DMS79 (cell line): ENCODE results near the gene PLK5.
"Not testable (repeated sequence)": the region's sequence is repeated elsewhere in the genome, so short reads cannot be mapped to it uniquely, and the experiment has no call there.

ENCODE experiments used
- DNase-seq: peaks from one replicate; lab custom pipeline; 2025; lab: John Stamatoyannopoulos, UW

PLK5 gene

GRCh38 chr19:1525343-1525742 lies 1.5 kb downstream of the PLK5 start:
- DNase-seq = no peak

GRCh38 chr19:1526066-1526778 lies 2.3 kb downstream of the PLK5 start:
- DNase-seq = no peak

GRCh38 chr19:1526979-1527649 lies 3.2 kb downstream of the PLK5 start:
- no peak for DNase-seq

- DNase-seq = no peak
These were observed 3.9 kb downstream of the PLK5 start for GRCh38 chr19:1527650-1528309.

DNA sequence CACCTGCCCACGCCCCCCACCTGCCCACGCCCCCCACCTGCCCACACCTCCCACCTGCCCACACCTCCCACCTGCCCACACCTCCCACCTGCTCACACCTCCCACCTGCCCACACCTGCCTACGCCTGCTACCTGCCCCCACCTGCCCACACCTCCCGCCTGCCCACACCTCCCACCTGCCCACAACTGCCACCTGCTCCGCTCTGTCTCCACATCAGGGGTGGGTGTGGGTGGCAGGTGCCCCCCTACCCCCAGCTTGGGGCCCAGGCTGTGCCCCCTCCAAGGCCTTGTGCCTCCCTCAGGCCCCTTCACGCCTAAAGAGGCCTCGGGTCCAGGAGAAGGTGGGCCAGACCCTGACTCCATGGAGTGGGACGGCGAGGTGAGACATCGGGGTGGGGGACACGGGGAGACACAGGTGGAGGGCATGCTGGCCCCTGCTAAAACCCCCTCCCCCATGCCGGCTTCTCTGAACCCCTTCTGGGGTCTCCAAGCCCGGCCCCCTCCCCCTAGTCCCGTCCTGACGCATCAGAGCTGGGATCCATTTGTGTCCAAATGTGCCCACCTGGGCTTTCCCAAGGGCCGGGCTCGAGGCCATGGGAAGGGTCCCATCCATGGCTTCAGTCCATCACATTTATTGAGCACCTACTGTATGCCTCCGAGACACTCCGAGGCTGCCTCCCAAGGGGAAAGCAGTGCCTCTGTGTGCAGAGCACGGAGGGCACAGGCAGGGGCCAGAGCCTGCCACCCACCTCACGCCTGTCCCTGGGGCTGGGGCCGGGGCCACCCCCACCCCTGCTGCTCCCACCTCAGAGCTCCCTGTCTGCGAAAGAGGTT lies 4.9 kb downstream of the PLK5 start:
- no peak for DNase-seq

DNA sequence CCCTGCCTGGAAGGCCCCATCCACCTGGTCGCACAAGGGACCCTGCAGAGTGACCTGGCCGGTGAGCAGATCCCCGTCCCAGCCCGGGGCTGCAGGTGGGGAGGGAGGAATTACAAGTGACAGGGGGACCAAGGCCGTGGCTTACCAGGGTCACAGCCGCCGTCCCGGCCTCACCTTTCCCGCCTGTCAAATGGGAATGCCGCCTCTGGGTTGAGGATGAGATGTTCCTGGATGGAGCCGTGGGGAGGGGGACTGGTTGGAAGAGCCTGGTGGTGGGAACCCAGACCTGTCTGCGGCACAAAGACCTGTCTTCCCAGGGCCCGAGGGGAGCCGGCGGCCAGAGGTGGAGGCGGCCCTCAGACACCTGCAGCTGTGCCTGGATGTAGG lies 5.5 kb downstream of the PLK5 start:
- DNase-seq = no peak

DNA sequence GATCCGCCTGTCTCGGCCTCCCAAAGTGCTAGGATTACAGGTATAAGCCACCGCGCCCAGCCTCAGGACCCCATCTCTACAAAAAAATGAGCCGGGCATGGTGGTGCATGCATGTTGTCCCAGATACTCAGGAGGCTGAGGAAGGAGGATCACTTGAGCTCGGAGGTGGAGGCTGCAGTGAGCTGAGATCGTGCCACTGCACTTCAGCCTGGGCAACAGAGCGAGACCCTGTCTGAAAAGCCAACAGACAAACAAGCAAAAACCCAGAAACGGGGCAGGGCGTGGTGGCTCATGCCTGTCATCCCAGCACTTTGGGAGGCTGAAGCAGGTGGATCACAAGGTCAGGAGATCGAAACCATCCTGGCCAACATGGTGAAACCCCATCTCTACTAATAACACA lies 7.0 kb downstream of the PLK5 start:
- not testable (repeated sequence) for DNase-seq

DNA sequence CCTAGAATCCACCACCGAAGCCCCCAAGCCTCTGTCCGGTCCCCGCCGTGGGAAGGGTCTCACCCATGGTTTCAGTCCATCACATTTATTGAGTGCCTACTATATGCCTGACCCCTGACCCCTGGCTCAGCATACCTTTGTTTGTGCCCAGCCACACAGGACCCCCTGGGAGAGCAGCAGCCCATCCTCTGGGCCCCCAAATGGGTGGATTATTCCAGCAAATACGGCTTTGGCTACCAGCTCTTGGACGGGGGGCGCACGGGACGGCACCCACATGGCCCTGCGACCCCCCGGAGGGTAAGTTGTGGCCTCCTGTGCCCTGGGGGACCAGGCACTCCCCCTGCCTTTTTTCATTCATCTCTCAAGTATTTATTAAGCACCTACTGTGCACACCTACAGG lies 7.7 kb downstream of the PLK5 start:
- DNase-seq = no peak

DNA sequence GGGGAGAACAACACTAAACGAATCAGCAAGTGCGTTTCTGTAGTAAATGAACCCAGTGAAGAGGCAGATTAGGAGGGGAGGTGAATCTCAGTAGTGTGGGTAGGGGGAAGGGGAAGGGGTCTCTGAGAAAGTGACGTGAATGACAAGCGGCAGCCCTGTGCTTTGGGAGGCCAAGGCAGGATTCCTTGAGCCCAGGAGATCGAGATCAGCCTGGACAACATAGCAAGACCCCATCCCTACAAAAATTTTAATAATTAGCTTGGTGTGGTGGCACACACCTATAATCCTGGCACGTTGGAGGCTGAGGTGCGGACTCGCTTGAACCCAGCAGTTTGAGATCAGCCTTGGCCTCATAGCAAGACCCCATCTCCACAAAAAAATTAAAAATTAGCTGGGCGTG lies 8.1 kb downstream of the PLK5 start:
- no peak for DNase-seq

DNA sequence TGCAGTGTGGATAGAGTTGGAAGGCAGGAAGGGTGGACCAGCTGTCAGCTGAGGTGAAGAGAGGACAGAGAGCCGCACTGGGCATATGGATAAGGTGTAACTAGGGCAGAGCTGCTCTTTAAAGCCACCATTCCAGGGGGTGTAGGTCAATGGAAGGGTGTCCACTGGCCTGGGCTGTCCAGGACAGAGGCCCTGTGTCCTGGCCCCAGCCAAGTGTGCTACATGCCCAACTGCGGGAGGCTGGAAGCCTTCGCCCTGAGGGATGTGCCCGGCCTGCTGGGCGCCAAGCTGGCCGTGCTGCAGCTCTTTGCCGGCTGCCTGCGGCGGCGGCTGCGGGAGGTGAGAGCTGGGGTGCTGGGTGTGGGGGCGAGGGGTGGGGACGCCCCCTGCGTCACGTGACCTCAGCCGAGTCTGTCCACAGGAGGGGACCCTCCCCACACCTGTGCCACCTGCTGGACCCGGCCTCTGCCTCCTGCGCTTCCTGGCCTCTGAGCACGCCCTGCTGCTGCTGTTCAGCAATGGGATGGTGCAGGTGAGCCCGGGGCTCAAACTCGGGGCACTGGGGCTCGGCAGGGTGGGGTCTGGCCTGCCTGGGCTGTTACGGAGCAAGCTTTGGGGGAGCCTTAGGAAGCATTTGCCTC lies 9.8 kb downstream of the PLK5 start:
- DNase-seq = no peak

DNA sequence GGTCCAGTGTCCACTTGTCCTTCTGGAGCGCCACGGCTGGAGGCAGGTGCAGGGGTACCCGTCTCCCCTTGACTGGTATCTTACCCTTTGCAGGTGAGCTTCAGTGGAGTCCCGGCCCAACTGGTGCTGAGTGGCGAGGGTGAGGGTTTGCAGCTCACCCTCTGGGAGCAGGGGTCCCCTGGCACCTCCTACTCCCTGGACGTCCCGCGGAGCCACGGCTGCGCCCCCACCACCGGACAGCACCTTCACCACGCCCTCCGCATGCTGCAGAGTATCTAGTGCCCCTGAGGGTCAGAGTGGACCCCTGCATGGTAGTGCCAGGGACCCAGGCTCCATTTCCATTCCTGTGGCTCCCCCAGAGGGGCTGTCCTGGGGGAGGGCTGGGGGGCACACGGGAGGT lies 11.1 kb downstream of the PLK5 start:
- no peak for DNase-seq

- DNase-seq = not testable (repeated sequence)
These were observed 11.8 kb downstream of the PLK5 start for GRCh38 chr19:1535699-1536098.

DNA sequence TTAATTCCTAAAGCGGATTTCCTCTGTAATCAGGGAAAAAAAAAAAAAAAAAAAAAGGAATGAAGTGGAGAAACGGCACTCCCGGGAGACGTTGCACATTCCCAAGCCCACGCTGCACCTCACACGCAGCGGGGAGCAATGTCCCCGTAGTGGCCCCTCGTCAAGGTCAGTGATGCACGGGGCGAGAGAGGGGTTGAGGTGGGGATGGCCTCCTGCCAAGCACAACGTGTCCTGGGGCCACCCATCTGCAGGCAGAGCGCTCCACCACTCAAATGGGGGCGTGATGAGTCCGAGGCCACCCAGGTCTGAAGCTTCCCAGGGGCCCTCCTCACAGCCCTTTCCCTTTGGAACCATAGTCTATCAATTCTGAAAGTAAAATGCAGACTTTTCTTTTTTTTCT lies 15.1 kb downstream of the PLK5 start:
- no peak for DNase-seq

- not testable (repeated sequence) for DNase-seq
These were observed 15.9 kb downstream of the PLK5 start for GRCh38 chr19:1539749-1540148.

GRCh38 chr19:1540365-1540925 lies 16.6 kb downstream of the PLK5 start:
- no peak for DNase-seq

GRCh38 chr19:1549332-1549945 lies 25.6 kb downstream of the PLK5 start:
- no peak for DNase-seq

DNA sequence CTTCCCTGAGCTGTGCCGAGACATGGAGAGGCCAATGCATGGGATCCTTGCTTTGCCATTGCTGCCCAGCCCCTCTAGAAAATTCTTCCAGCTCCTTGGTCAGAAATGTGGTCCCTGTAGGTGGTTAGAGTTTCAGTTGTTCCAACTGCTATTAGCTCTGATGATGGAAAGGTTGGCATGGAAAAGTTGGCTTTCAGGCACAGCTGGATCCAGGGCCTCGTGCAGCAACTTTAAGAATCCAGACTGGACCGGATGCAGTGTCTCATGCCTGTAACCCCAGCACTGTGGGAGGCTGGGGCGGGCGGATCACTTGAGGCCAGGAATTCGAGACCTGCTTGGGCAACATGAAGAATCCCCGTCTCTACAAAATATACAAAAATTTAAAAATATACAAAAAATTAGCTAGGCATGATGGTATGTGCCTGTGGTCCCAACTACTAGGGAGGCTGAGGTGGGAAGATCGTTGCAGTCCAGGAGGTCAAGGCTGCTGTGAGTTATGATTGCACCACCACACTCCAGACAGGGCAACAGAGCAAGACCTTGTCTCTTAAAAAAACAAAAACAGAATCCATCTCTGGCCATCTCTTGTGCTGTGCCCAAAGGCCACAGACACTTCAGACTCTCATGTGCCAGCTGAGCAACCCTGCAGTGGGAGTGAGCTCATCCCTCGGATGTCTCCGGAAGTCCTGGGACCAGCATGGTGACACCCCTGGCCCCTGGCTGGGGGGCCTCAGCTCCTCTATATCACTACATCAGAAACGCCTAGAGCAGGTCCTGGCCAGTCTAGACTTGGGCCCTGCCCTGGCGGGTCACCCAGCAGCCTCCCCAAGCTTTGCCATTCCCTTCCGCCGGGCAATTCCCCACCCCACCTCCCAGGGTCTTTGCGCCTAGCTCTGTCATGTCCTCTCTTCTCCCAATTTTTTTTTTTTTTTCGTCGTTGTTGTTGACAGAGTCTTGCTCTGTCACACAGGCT lies 27.5 kb downstream of the PLK5 start:
- no peak for DNase-seq

DNA sequence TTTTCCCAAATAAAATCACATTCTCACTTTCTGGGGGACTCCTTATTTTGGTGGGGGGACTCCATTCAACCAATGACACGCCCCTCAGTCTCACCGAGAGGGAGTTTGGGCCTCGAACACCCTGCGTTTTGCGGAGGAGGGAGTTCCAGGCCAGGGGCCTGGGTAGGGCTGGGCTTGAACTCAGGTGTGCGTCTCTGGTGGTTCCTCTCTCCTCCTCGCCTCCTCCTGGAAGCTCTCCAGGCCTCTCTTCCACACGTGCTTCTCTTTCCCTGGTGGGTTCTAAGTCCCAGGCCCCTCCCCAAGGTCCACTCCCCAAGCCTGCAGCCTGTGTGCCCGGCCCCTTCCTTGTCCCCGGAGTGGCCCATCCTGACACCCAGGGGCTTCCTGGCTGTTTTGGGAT lies 29.5 kb downstream of the PLK5 start:
- no peak for DNase-seq

DNA sequence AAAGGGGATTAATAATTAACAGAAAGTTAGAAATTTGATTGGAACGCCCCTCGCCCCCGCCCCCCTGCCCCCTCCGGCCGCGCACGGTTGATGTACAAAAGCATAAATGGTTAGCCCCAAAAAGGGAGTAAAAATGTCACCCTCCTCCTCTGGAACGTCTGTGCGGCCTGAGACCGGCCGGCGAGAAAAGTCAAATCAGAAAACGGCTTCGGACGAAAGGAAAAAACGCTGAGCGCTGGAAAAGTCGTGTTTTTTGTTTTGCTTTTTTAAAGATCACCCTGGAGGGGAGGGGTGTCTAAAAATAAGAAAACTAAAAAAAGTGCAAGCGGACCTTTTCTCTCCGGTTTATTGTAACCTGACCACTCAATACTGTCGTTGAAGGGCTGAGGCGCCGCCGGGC lies 31.1 kb downstream of the PLK5 start:
- DNase-seq = no peak
